Muscle of leg (tissue), 11 donors: Measurements from ENCODE around the gene MGST3. TPM values are rescaled to one million over a fixed set of nuclear protein-coding genes. Genes with fewer than 3 reads are reported as not detected.
"Not testable (repeated sequence)": the region's sequence is repeated elsewhere in the genome, so short reads cannot be mapped to it uniquely, and the experiment has no call there.

Experiments used
- DNase-seq: peaks from one replicate; pipeline ENCODE4 v3.0.0; 2013
- H3K27ac ChIP-seq: one replicate; pipeline ENCODE4 v1.5.1; 2013; ENCODE audit warnings: mild to moderate bottlenecking, low read length, control low read depth
- H3K27me3 ChIP-seq: one replicate; pipeline ENCODE4 v1.6.1; 2013; ENCODE audit warnings: low read length; ENCODE audit not compliant: control insufficient read depth, insufficient read depth
- H3K36me3 ChIP-seq: one replicate; pipeline ENCODE4 v1.6.1; 2013; ENCODE audit warnings: low read length; ENCODE audit not compliant: control insufficient read depth, insufficient read depth
- H3K4me1 ChIP-seq: one replicate; pipeline ENCODE4 v1.6.1; 2013; ENCODE audit warnings: low read length; ENCODE audit not compliant: control insufficient read depth, insufficient read depth
- H3K4me3 ChIP-seq: one replicate; pipeline ENCODE4 v1.5.1; 2013; ENCODE audit warnings: low read length, control low read depth
- H3K9me3 ChIP-seq: replicated peaks from 2 replicates; pipeline ENCODE4 v1.6.1; 2013; ENCODE audit warnings: low read depth, low read length; ENCODE audit not compliant: control insufficient read depth
- WGBS: methylation state at CpG from one replicate; pipeline ENCODE4 v1.1.5; 2013; ENCODE audit warnings: missing lambda C conversion rate; ENCODE audit not compliant: insufficient coverage; 5-methylcytosine and 5-hydroxymethylcytosine counted together
- polyA plus RNA-seq, 8 donors: library from polyadenylated mRNA; unstranded; fragments of 120-200 nt; gene quantifications; one replicate each; pipeline versions ENCODE4 v1.2.1 to v1.2.3, GENCODE V29; 2013; ENCODE audit warnings: inconsistent platforms in 1 of 8, low replicate concordance in 1 of 8; ENCODE audit not compliant: insufficient read length in 8 of 8, insufficient read depth in 1 of 8
- total RNA-seq: library from RNA; stranded (reverse); fragments of 120-200 nt; gene quantifications from one replicate; pipeline ENCODE4 v1.2.4, GENCODE V29; 2013

Gene MGST3
- total and polyA plus RNA-seq, 9 donors: 133 to 194 (median 167) TPM

- peaks cover 3% of the 10 kb centered on the region for H3K4me1 ChIP-seq
- H3K4me3 ChIP-seq: no peak overlapping the region
- H3K36me3 ChIP-seq: no peaks in the 10 kb centered on the region
- H3K27me3 ChIP-seq: peaks cover 2% of the 10 kb centered on the region
- no peaks in the 10 kb centered on the region for H3K9me3 ChIP-seq
- WGBS: no CpG with 5 or more reads among the region's 2 CpGs
- DNase-seq: peak; percentile 90
- peak overlapping the region; percentile 49 for H3K27ac ChIP-seq
Measured at GRCh38 chr1:165696625-165697100, 65.6 kb downstream of the MGST3 start.

GRCh38 chr1:165697491-165697880 lies 66.5 kb downstream of the MGST3 start:
- Histone ChIP-seq H3K4me3 (peak overlapping the region; percentile 95), H3K9me3 (no peaks in the 10 kb centered on the region), H3K27me3 (peaks cover 2% of the 10 kb centered on the region), H3K27ac (peak overlapping the region; percentile 98), H3K4me1 (peaks cover 3% of the 10 kb centered on the region), H3K36me3 (no peaks in the 10 kb centered on the region)
- WGBS: no CpG with 5 or more reads among the region's 8 CpGs
- no peak for DNase-seq

- no peaks in the 10 kb centered on the region for H3K36me3 ChIP-seq
- peak within 1 kb of the TSS; percentile 98 for H3K27ac ChIP-seq
- H3K4me1 ChIP-seq: peaks cover 3% of the 10 kb centered on the region
- under 1% methylated on average over 59 of the region's 65 CpGs for WGBS
- peak within 1 kb of the TSS; percentile 95 for H3K4me3 ChIP-seq
- peak; percentile 95 for DNase-seq
- no peaks in the 10 kb centered on the region for H3K9me3 ChIP-seq
- peaks cover 2% of the 10 kb centered on the region for H3K27me3 ChIP-seq
Measured at GRCh38 chr1:165697881-165698760, 67.1 kb downstream of the MGST3 start, which contains the start of gene ALDH9A1. Gene ALDH9A1 (minus strand): TSS chr1:165698562. CDS start chr1:165698558, 4 bp downstream.

- peaks cover 3% of the 10 kb centered on the region for H3K4me1 ChIP-seq
- DNase-seq: no peak
- H3K27me3 ChIP-seq: peaks cover 2% of the 10 kb centered on the region
- 0% methylated on average over 3 of the region's 7 CpGs for whole genome bisulfite sequencing
- H3K27ac ChIP-seq: peak overlapping the region; percentile 98
- no peaks in the 10 kb centered on the region for H3K9me3 ChIP-seq
- peak overlapping the region; percentile 95 for H3K4me3 ChIP-seq
- no peaks in the 10 kb centered on the region for H3K36me3 ChIP-seq
Measured at GRCh38 chr1:165698761-165699052, 67.7 kb downstream of the MGST3 start.

GRCh38 chr1:165699577-165699976 lies 68.5 kb downstream of the MGST3 start:
- 60% methylated on average over 1 of the region's 3 CpGs for WGBS

GRCh38 chr1:165701922-165702321 lies 70.9 kb downstream of the MGST3 start:
- not testable (repeated sequence) for H3K9me3 ChIP-seq, H3K4me3 ChIP-seq, H3K4me1 ChIP-seq, H3K36me3 ChIP-seq, DNase-seq, H3K27me3 ChIP-seq, H3K27ac ChIP-seq
- no CpG with 5 or more reads among the region's 7 CpGs for WGBS

More at GRCh38 chr1:165699577-165699976, 68.5 kb downstream of the MGST3 start:
- no peak overlapping the region for H3K4me3 ChIP-seq
- H3K27me3 ChIP-seq: peaks cover 2% of the 10 kb centered on the region
- H3K27ac ChIP-seq: no peak overlapping the region
- no peaks in the 10 kb centered on the region for H3K36me3 ChIP-seq
- no peaks in the 10 kb centered on the region for H3K9me3 ChIP-seq
- peaks cover 3% of the 10 kb centered on the region for H3K4me1 ChIP-seq
- no peak for DNase-seq

GRCh38 chr1:165703648-165704047 lies 72.6 kb downstream of the MGST3 start:
- Histone ChIP-seq H3K27me3 (peaks cover 5% of the 10 kb centered on the region), H3K4me1 (no peaks in the 10 kb centered on the region), H3K4me3 (no peak overlapping the region), H3K36me3 (no peaks in the 10 kb centered on the region), H3K9me3 (no peaks in the 10 kb centered on the region), H3K27ac (no peak overlapping the region)
- WGBS: 80% methylated on average over 1 of the region's 2 CpGs
- no peak for DNase-seq

Other genes with a start within 250 kb of the MGST3 start
- 53.0 TPM for gene RXRG, start 186.1 kb upstream of the MGST3 start, total RNA-seq
- 10 to 100 TPM; 42.1 to 59.3 (median 54.1) TPM for gene RXRG, start 186.1 kb upstream of the MGST3 start, polyA plus RNA-seq
- gene LRRC52, start 87.2 kb upstream of the MGST3 start, total RNA-seq: 0.09 TPM
- gene LRRC52, start 87.2 kb upstream of the MGST3 start, polyA plus RNA-seq: under 1 TPM in 7 of 8 donors, not detected in 1; 0.10 to 0.45 (median 0.24) TPM
- 40.1 TPM for gene ALDH9A1, start 67.3 kb downstream of the MGST3 start, total RNA-seq
- gene ALDH9A1, start 67.3 kb downstream of the MGST3 start, polyA plus RNA-seq: 10 to 100 TPM; 37.1 to 55.2 (median 42.5) TPM
- 60.3 TPM for gene TMCO1, start 137.6 kb downstream of the MGST3 start, total RNA-seq
- gene TMCO1, start 137.6 kb downstream of the MGST3 start, polyA plus RNA-seq: 10 to 100 TPM; 53.3 to 72.6 (median 56.6) TPM
- 16.1 TPM for gene UCK2, start 196.4 kb downstream of the MGST3 start, total RNA-seq
- gene UCK2, start 196.4 kb downstream of the MGST3 start, polyA plus RNA-seq: 10 to 100 TPM; 16.1 to 21.8 (median 17.4) TPM